Endothelial cell of umbilical vein (primary cell): ENCODE measurements around the gene RGS10. TPM values are rescaled to one million over a fixed set of nuclear protein-coding genes. Genes with fewer than 3 reads are reported as not detected.

ENCODE experiments used
- BruUV-seq: library from RNA; stranded (reverse); fragments of 400-500 nt; replicated peaks from 2 replicates; lab custom pipeline; 2021; lab: Mats Ljungman, UMichigan
- CTCF ChIA-PET: fragments of 300-600, 350-600 bp; sonication (Branson Sonifier 250); formaldehyde crosslinking; loops from one replicate; lab custom pipeline; 2021; ENCODE audit warnings: antibody characterized with exemption, inconsistent platforms; lab: Charles Lee
- POLR2A ChIA-PET: fragments of 300-600, 350-600 bp; sonication (Branson Sonifier 250); formaldehyde crosslinking; loops from one replicate; lab custom pipeline; 2021; ENCODE audit warnings: antibody characterized with exemption, inconsistent platforms; lab: Charles Lee
- DNase-seq: peaks from one replicate; pipeline ENCODE4 v3.0.0-alpha.2; 2011; ENCODE audit warnings: low read depth, low spot score
- FAIRE-seq: peaks from 2 replicates; lab custom pipeline; 2011; peaks lifted over from hg19 to GRCh38; lab: Jason Lieb, UNC
- H2AFZ ChIP-seq: 2 replicates; pipeline ENCODE4 v1.6.0; 2012; ENCODE audit warnings: low read depth, low read length, control low read depth, inconsistent platforms
- H3K27ac ChIP-seq: 2 replicates; pipeline ENCODE4 v1.5.1; 2011; ENCODE audit warnings: low read depth, mild to moderate bottlenecking, control low read depth, low read length, moderate library complexity; ENCODE audit not compliant: insufficient read depth
- H3K27me3 ChIP-seq, 2 experiments: 2 replicates each; pipeline versions ENCODE4 v1.6.0 to v1.6.1; 2011; ENCODE audit warnings: low read length in 2 of 2, mixed read lengths in 1 of 2; ENCODE audit not compliant: control insufficient read depth in 2 of 2, insufficient read depth in 2 of 2
- H3K36me3 ChIP-seq, 2 experiments: 2 replicates in 1 of 2; 3 replicates in 1 of 2; pipeline ENCODE4 v1.5.1; 2011; ENCODE audit warnings: low read length in 2 of 2, mild to moderate bottlenecking in 1 of 2, moderate library complexity in 1 of 2; ENCODE audit not compliant: control insufficient read depth in 2 of 2, insufficient read depth in 2 of 2; ENCODE audit errors: extremely low read depth in 1 of 2
- H3K4me1 ChIP-seq: 3 replicates; pipeline ENCODE4 v1.5.1; 2011; ENCODE audit warnings: mild to moderate bottlenecking, low read length; ENCODE audit not compliant: control insufficient read depth, insufficient read depth; ENCODE audit errors: extremely low read depth
- H3K4me2 ChIP-seq: 2 replicates; pipeline ENCODE4 v1.6.1; 2011; ENCODE audit warnings: low read length, control low read depth, mixed read lengths; ENCODE audit not compliant: insufficient read depth
- H3K4me3 ChIP-seq, 3 experiments: fragments of 200-600 bp in 1 of 3; sonication (generic), shearing (Covaris generic) in 1 of 3; replicated peaks in 1 of 3; 2 replicates each; pipeline ENCODE4 v1.5.1; 2011 to 2016; ENCODE audit warnings: control low read depth in 3 of 3, low read length in 3 of 3, mild to moderate bottlenecking in 2 of 3, inconsistent platforms in 1 of 3, low read depth in 1 of 3, moderate library complexity in 1 of 3; ENCODE audit not compliant: insufficient read depth in 1 of 3
- H3K79me2 ChIP-seq: 2 replicates; pipeline ENCODE4 v1.6.0; 2012; ENCODE audit warnings: low read length, inconsistent platforms; ENCODE audit not compliant: control insufficient read depth, insufficient read depth
- H3K9ac ChIP-seq: replicated peaks from 2 replicates; pipeline ENCODE3; 2011; ENCODE audit warnings: low read length, control low read depth; ENCODE audit not compliant: insufficient read depth; ENCODE audit errors: extremely low read depth
- H3K9me1 ChIP-seq: replicated peaks from 3 replicates; pipeline ENCODE4 v1.6.0; 2011; ENCODE audit warnings: mild to moderate bottlenecking, low read length; ENCODE audit not compliant: control insufficient read depth, insufficient read depth; ENCODE audit errors: extremely low read depth
- H3K9me3 ChIP-seq: replicated peaks from 2 replicates; pipeline ENCODE4 v1.5.1; 2012; ENCODE audit warnings: low read length, inconsistent platforms; ENCODE audit not compliant: control insufficient read depth, insufficient read depth
- H4K20me1 ChIP-seq: replicated peaks from 2 replicates; pipeline ENCODE3; 2011; ENCODE audit warnings: mild to moderate bottlenecking, low read length; ENCODE audit not compliant: control insufficient read depth, insufficient read depth; ENCODE audit errors: extremely low read depth
- CTCF ChIP-seq, 2 donors: IDR thresholded peaks; 1 replicate in 1 of 2; 2 replicates in 1 of 2; pipeline ENCODE4 v1.5.1; 2011; ENCODE audit warnings: low read length in 2 of 2, mild to moderate bottlenecking in 2 of 2, moderate library complexity in 2 of 2, control low read depth in 1 of 2, inconsistent platforms in 1 of 2, low read depth in 1 of 2; ENCODE audit not compliant: insufficient read depth in 1 of 2; ENCODE audit errors: extremely low read depth in 1 of 2
- EZH2 ChIP-seq: IDR thresholded peaks from 2 replicates; pipeline ENCODE4 v1.6.1; 2012; ENCODE audit warnings: borderline replicate concordance, low read depth, mild to moderate bottlenecking, moderate library complexity, low read length, inconsistent platforms; ENCODE audit not compliant: severe bottlenecking
- FOS ChIP-seq: IDR thresholded peaks from 2 replicates; pipeline ENCODE4 v1.6.1; 2011; ENCODE audit warnings: mild to moderate bottlenecking, low read length, moderate library complexity, borderline replicate concordance; ENCODE audit not compliant: insufficient read depth
- GATA2 ChIP-seq: IDR thresholded peaks from 2 replicates; pipeline ENCODE4 v1.7.0; 2011; ENCODE audit warnings: low read depth, mild to moderate bottlenecking, moderate library complexity, mixed read lengths, low read length; ENCODE audit not compliant: insufficient read length, insufficient read depth
- JUN ChIP-seq: IDR thresholded peaks from 2 replicates; pipeline ENCODE4 v1.6.1; 2011; ENCODE audit warnings: borderline replicate concordance, low read depth; ENCODE audit not compliant: insufficient read length, insufficient read depth
- MAX ChIP-seq: IDR thresholded peaks from 2 replicates; pipeline ENCODE4 v1.6.1; 2011; ENCODE audit not compliant: insufficient read depth, insufficient read length
- MYC ChIP-seq: IDR thresholded peaks from one replicate; pipeline ENCODE4 v1.6.1; 2011; ENCODE audit warnings: mild to moderate bottlenecking, low read depth, low read length
- POLR2A ChIP-seq: IDR thresholded peaks from 2 replicates; pipeline ENCODE4 v1.6.1; 2012; ENCODE audit warnings: low read depth, mild to moderate bottlenecking, control low read depth, low read length
- POLR2AphosphoS5 ChIP-seq: IDR thresholded peaks from 2 replicates; pipeline ENCODE4 v1.6.1; 2012; ENCODE audit warnings: low read depth, mild to moderate bottlenecking, control low read depth, low read length, moderate library complexity; ENCODE audit not compliant: insufficient read depth
- dilution Hi-C: fragments of 300-500 bp; cut with MboI; formaldehyde crosslinking; loops from one replicate; pipeline ENCODE4 v1.15.0; 2019; ENCODE audit warnings: low sequenced_read_pairs; ENCODE audit not compliant: extremely low pct_ligation_motif_present
- intact Hi-C: fragments of 100-400 bp; cut with micrococcal nuclease; formaldehyde crosslinking; loops from one replicate; pipeline ENCODE4 v1.10.0; 2022
- polyA plus RNA-seq, 4 experiments: library from polyadenylated mRNA; depleted of rRNA in 3 of 4; stranded (reverse) in 3 of 4; unstranded in 1 of 4; fragments of >200 nt; gene quantifications; 2 replicates each; pipeline versions ENCODE4 v1.2.1 to v1.2.3, GENCODE V29; 2011 to 2012; ENCODE audit warnings: missing spikeins in 1 of 4
- total RNA-seq: library from RNA; stranded (reverse); gene quantifications from 2 replicates; pipeline ENCODE4 v1.2.3, GENCODE V29; 2021

Gene RGS10
- total and polyA plus RNA-seq, 2 donors (not counting 3 experiments of a cell fraction or from before 2014, with no cell fraction given), result 7.8 to 22.4 TPM

GRCh38 chr10:119496273-119496672, 46.2 kb downstream of the RGS10 start:
- H3K4me3 ChIP-seq, result no peak overlapping the region
- H3K4me2 ChIP-seq, result no peak overlapping the region
- H3K4me1 ChIP-seq, result no peaks in the 10 kb centered on the region
- ChIA-PET POLR2A (no interaction called here), CTCF (no interaction called here)
- DNase-seq (no peak), FAIRE-seq (no peak)
- H3K36me3 ChIP-seq, result no peaks in the 10 kb centered on the region
- no peaks in the 10 kb centered on the region for H3K9me1 ChIP-seq
- no peaks in the 10 kb centered on the region for H3K27me3 ChIP-seq
- no peaks in the 10 kb centered on the region for H3K9me3 ChIP-seq
- no peaks in the 10 kb centered on the region for H3K79me2 ChIP-seq
- H3K9ac ChIP-seq, result no peak overlapping the region
- intact Hi-C loops, result no loop called here
- no peaks in the 10 kb centered on the region for H4K20me1 ChIP-seq
- no peak overlapping the region for H2AFZ ChIP-seq
- no peak overlapping the region for H3K27ac ChIP-seq
- TF ChIP-seq POLR2AphosphoS5 (no peak), EZH2 (no peak), POLR2A (no peak), MYC (no peak), FOS (no peak), JUN (no peak), MAX (no peak), CTCF (IDR thresholded peaks at IDR 0.05; ENCODE audit: extremely low read depth in 1 of 2, insufficient read depth in 1 of 2, low read depth in 1 of 2, low read length in 2 of 2) (no peak), GATA2 (no peak)
- dilution Hi-C loops, result no loop called here
- no TSS peak for BruUV-seq
